IMR-90 (cell line): Measurements from ENCODE around the gene DACH1. TPM values are rescaled to one million over a fixed set of nuclear protein-coding genes. Genes with fewer than 3 reads are reported as not detected.

ENCODE experiments used
- ATAC-seq: fragments of 200-7000 bp; cut with Tn5 transposase; 2 replicates; pipeline ENCODE4 v1.9.1; 2020; ENCODE audit warnings: low read depth, mild to moderate bottlenecking, moderate library complexity
- BruUV-seq: library from RNA; stranded (reverse); fragments of 400-500 nt; replicated peaks from 2 replicates; lab custom pipeline; 2021; lab: Mats Ljungman, UMichigan
- CTCF ChIA-PET: fragments of 300-600 bp; formaldehyde crosslinking; extraction: SDS; loops from one replicate; lab custom pipeline; 2021; ENCODE audit warnings: antibody characterized with exemption; lab: Yijun Ruan, JAX
- POLR2A ChIA-PET: fragments of 300-600 bp; sonication (Branson Sonifier 250); formaldehyde crosslinking; loops from one replicate; lab custom pipeline; 2022; ENCODE audit warnings: antibody characterized with exemption; ENCODE audit not compliant: unreplicated experiment; lab: Charles Lee
- DNase-seq: peaks from one replicate; pipeline ENCODE4 v3.0.0; 2013
- H2AFZ ChIP-seq: replicated peaks from 2 replicates; pipeline ENCODE3; 2013; ENCODE audit warnings: low read length, mild to moderate bottlenecking; ENCODE audit not compliant: poor library complexity
- H2AK5ac ChIP-seq: 2 replicates; pipeline ENCODE4 v1.6.1; 2013; ENCODE audit warnings: low read depth, low read length, inconsistent platforms
- H2AK9ac ChIP-seq: replicated peaks from 2 replicates; pipeline ENCODE3; 2013; ENCODE audit warnings: mild to moderate bottlenecking, low read depth, low read length, moderate library complexity; ENCODE audit not compliant: poor library complexity
- H2BK120ac ChIP-seq: 2 replicates; pipeline ENCODE4 v1.6.1; 2013; ENCODE audit warnings: low read depth, low read length, inconsistent platforms
- H2BK15ac ChIP-seq: 3 replicates; pipeline ENCODE4 v1.6.1; 2013; ENCODE audit warnings: low read depth, low read length, inconsistent platforms
- H2BK20ac ChIP-seq: 2 replicates; pipeline ENCODE4 v1.6.1; 2013; ENCODE audit warnings: low read depth, mild to moderate bottlenecking, inconsistent platforms, low read length, moderate library complexity
- H2BK5ac ChIP-seq: 2 replicates; pipeline ENCODE4 v1.6.1; 2013; ENCODE audit warnings: mild to moderate bottlenecking, low read depth, low read length, inconsistent platforms; ENCODE audit not compliant: poor library complexity, severe bottlenecking
- H3K14ac ChIP-seq: replicated peaks from 2 replicates; pipeline ENCODE4 v1.6.1; 2013; ENCODE audit warnings: low read depth, low read length, inconsistent platforms
- H3K18ac ChIP-seq: 2 replicates; pipeline ENCODE4 v1.6.1; 2013; ENCODE audit warnings: low read depth, low read length, control low read depth
- H3K23ac ChIP-seq: 2 replicates; pipeline ENCODE4 v1.6.1; 2013; ENCODE audit warnings: low read depth, low read length, inconsistent platforms
- H3K27ac ChIP-seq: 2 replicates; pipeline ENCODE4 v1.5.1; 2013; ENCODE audit warnings: mild to moderate bottlenecking, control low read depth, low read length; ENCODE audit not compliant: insufficient read depth
- H3K27me3 ChIP-seq: 2 replicates; pipeline ENCODE4 v1.6.1; 2013; ENCODE audit warnings: low read length; ENCODE audit not compliant: control insufficient read depth, insufficient read depth
- H3K36me3 ChIP-seq: 2 replicates; pipeline ENCODE4 v1.6.1; 2013; ENCODE audit warnings: low read length, mixed read lengths; ENCODE audit not compliant: control insufficient read depth, insufficient read depth
- H3K4ac ChIP-seq: 2 replicates; pipeline ENCODE4 v1.6.1; 2013; ENCODE audit warnings: low read depth, low read length, inconsistent platforms
- H3K4me1 ChIP-seq: 2 replicates; pipeline ENCODE4 v1.6.1; 2013; ENCODE audit warnings: low read length, mixed read lengths; ENCODE audit not compliant: control insufficient read depth, insufficient read depth
- H3K4me2 ChIP-seq: 2 replicates; pipeline ENCODE4 v1.6.1; 2013; ENCODE audit warnings: low read depth, mild to moderate bottlenecking, control low read depth, low read length, moderate library complexity
- H3K4me3 ChIP-seq: 2 replicates; pipeline ENCODE4 v1.5.1; 2013; ENCODE audit warnings: low read depth, mild to moderate bottlenecking, control low read depth, low read length, moderate library complexity; ENCODE audit not compliant: insufficient read depth
- H3K56ac ChIP-seq: 2 replicates; pipeline ENCODE4 v1.6.1; 2013; ENCODE audit warnings: low read length, inconsistent platforms; ENCODE audit not compliant: insufficient read depth; ENCODE audit errors: extremely low read depth
- H3K79me1 ChIP-seq, 2 experiments: 2 replicates each; pipeline ENCODE4 v1.6.1; 2013; ENCODE audit warnings: low read length in 2 of 2, inconsistent platforms in 1 of 2, low read depth in 1 of 2
- H3K9ac ChIP-seq: 2 replicates; pipeline ENCODE4 v1.6.1; 2013; ENCODE audit warnings: low read depth, low read length, control low read depth
- H3K9me1 ChIP-seq: 2 replicates; pipeline ENCODE4 v1.6.1; 2013; ENCODE audit warnings: low read length, inconsistent platforms; ENCODE audit not compliant: insufficient read depth
- H3K9me3 ChIP-seq: 2 replicates; pipeline ENCODE4 v1.6.1; 2013; ENCODE audit warnings: low read length; ENCODE audit not compliant: control insufficient read depth, insufficient read depth
- H4K20me1 ChIP-seq: 2 replicates; pipeline ENCODE4 v1.6.1; 2013; ENCODE audit warnings: low read length, inconsistent platforms; ENCODE audit not compliant: insufficient read depth
- H4K5ac ChIP-seq: 2 replicates; pipeline ENCODE4 v1.6.1; 2013; ENCODE audit warnings: mild to moderate bottlenecking, low read depth, low read length, control low read depth
- H4K8ac ChIP-seq, 2 experiments: 2 replicates each; pipeline ENCODE4 v1.6.1; 2013; ENCODE audit warnings: low read depth in 2 of 2, low read length in 2 of 2, control low read depth in 1 of 2, inconsistent platforms in 1 of 2
- H4K91ac ChIP-seq: 2 replicates; pipeline ENCODE4 v1.6.1; 2013; ENCODE audit warnings: low read depth, low read length, inconsistent platforms; ENCODE audit not compliant: insufficient read depth
- BHLHE40 ChIP-seq: fragments of 150-350 bp; IDR thresholded peaks from 2 replicates; pipeline ENCODE4 v1.6.1; 2016; ENCODE audit warnings: mild to moderate bottlenecking, low read depth, low read length
- CEBPB ChIP-seq: IDR thresholded peaks from 2 replicates; pipeline ENCODE4 v1.6.1; 2012; ENCODE audit warnings: low read depth, low read length, improper control_type of control experiment
- NFE2L2 ChIP-seq: fragments of 150-350 bp; IDR thresholded peaks from 2 replicates; pipeline ENCODE4 v1.6.1; 2016; ENCODE audit warnings: low read depth, mild to moderate bottlenecking, low read length
- POLR2A ChIP-seq: IDR thresholded peaks from 2 replicates; pipeline ENCODE4 v1.6.1; 2012; ENCODE audit warnings: mild to moderate bottlenecking, low read depth, low read length
- RFX5 ChIP-seq: IDR thresholded peaks from 2 replicates; pipeline ENCODE4 v1.8.0; 2012; ENCODE audit warnings: low read depth, mild to moderate bottlenecking, low read length, moderate library complexity
- WGBS, 2 experiments: methylation state at CpG; one replicate each; pipeline versions ENCODE4 v1.1.5 to v1.1.7; 2013; ENCODE audit warnings: missing lambda C conversion rate in 2 of 2; ENCODE audit not compliant: insufficient read length in 1 of 2; ENCODE audit errors: extremely low coverage in 2 of 2; 5-methylcytosine and 5-hydroxymethylcytosine counted together
- dilution Hi-C: fragments of 300-500 bp; cut with HindIII; formaldehyde crosslinking; loops from one replicate; pipeline ENCODE4 v1.14.3; 2018; ENCODE audit warnings: low sequenced_read_pairs; ENCODE audit not compliant: unreplicated experiment
- in situ Hi-C: fragments of 300-500 bp; cut with MboI; formaldehyde crosslinking; loops from 3 replicates; pipeline ENCODE4 v1.14.3; 2019; ENCODE audit warnings: low sequenced_read_pairs, inconsistent platforms, mixed read lengths
- intact Hi-C: fragments of 100-400 bp; cut with micrococcal nuclease; formaldehyde crosslinking; loops from 2 replicates; pipeline ENCODE4 v1.10.0; 2022
- polyA plus RNA-seq, 3 experiments: library from polyadenylated mRNA; depleted of rRNA; stranded (reverse); fragments of >200 nt; gene quantifications; 2 replicates each; pipeline ENCODE4 v1.2.3, GENCODE V29; 2012; ENCODE audit warnings: low replicate concordance in 1 of 3
- total RNA-seq: library from RNA; depleted of rRNA; stranded (reverse); fragments of >200 nt; gene quantifications from 2 replicates; pipeline ENCODE4 v1.2.3, GENCODE V29; 2012
- TF ChIP-seq, protein P1 (sequence below): fragments of 150-350 bp; IDR thresholded peaks from 2 replicates; pipeline ENCODE4 v1.6.1; 2016; ENCODE audit warnings: low read depth, mild to moderate bottlenecking, low read length, moderate library complexity, borderline replicate concordance

Gene DACH1
- total and polyA plus RNA-seq, 2 of the 4 experiments (the other 2 are of a cell fraction) = not detected

DNA sequence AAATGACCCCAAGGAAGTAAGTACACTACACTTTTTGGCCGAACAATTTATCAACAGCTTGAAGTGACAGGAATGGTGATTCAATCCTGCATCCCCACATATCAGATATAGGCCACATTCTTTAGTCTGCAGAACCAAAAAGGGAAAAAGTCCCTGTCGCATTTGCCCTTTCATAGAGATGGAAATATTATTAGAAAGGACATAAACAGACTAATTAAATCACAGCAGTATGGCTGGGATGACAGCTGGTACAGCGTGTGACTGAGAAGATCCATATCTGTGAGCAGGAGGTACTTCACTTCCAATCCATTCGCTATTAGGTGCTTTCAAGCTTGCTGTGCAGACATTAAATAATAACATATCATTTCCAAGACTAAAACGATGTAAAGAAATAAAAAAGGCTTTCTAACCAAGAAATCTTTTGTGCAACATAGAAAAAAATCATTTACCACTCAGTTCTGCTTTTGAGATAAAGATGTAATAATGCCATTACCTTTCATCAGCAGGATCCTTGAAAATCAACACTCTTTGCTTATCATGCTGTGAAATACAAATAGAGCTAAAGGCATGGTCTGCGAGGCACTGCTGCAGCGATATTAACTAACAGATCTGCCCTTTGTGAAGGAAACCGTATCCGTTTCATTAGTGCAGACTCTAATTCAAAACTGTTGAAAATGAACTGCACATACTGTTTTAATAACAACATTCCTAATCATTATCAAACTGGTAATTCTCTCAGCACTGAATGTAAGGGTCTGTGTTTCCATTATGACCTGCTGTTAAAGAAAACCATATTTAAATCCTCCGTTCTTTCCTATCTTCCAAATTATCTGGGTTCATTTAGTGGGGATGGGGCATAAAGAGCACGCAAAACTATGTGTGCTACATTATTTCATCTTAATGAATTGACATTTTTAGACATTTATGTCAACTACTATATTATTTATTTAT is 245.6 kb downstream of the DACH1 start:
- Histone ChIP-seq H3K4me2 (no peak overlapping the region), H3K27me3 (no peaks in the 10 kb centered on the region), H3K4me1 (peaks cover 4% of the 10 kb centered on the region; the same call in 1 of the 2 replicates), H4K20me1 (no peaks in the 10 kb centered on the region), H2AK9ac (no peak overlapping the region), H4K5ac (no peak overlapping the region), H3K23ac (no peak overlapping the region), H3K27ac (no peak overlapping the region), H3K9me1 (no peaks in the 10 kb centered on the region), H3K79me1 (no peaks in the 10 kb centered on the region), H3K36me3 (no peaks in the 10 kb centered on the region), H4K8ac (peak overlapping the region in 1 of 2 experiments; percentile 55; a peak in 3 of 4 replicates), H4K91ac (no peak overlapping the region; the same call in 1 of the 2 replicates), H3K18ac (no peak overlapping the region), H3K14ac (0 out of 2 replicates have a peak overlapping the region, but pooled peaks have one; percentile 40), H2BK120ac (peak overlapping the region; percentile 13), H2BK20ac (no peak overlapping the region), H3K4ac (peak overlapping the region; percentile 24), H2AFZ (no peak overlapping the region), H2BK5ac (no peak overlapping the region), H3K9me3 (no peaks in the 10 kb centered on the region), H3K9ac (no peak overlapping the region), H2BK15ac (peak overlapping the region; percentile 19; the same call in 1 of the 3 replicates), H3K56ac (no peak overlapping the region), H3K4me3 (no peak overlapping the region), H2AK5ac (no peak overlapping the region)
- TF ChIP-seq CEBPB (no peak), POLR2A (no peak), RFX5 (no peak), BHLHE40 (no peak), NFE2L2 (no peak)
- TF ChIP-seq, protein P1, sequence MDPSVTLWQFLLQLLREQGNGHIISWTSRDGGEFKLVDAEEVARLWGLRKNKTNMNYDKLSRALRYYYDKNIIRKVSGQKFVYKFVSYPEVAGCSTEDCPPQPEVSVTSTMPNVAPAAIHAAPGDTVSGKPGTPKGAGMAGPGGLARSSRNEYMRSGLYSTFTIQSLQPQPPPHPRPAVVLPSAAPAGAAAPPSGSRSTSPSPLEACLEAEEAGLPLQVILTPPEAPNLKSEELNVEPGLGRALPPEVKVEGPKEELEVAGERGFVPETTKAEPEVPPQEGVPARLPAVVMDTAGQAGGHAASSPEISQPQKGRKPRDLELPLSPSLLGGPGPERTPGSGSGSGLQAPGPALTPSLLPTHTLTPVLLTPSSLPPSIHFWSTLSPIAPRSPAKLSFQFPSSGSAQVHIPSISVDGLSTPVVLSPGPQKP = no peak
- WGBS, 2 experiments = no CpG with 5 or more reads among the region's 11 CpGs
- CTCF ChIA-PET = no interaction called here
- dilution Hi-C loops = no loop called here
- ATAC-seq (no peak), DNase-seq (no peak)
- intact Hi-C loops = no loop called here
- in situ Hi-C loops = no loop called here
- POLR2A ChIA-PET = no interaction called here
- BruUV-seq = no TSS peak
